Measurements from ENCODE around the gene ACOT11.

Gene ACOT11

GRCh38 chr1:54542120-54542961 lies 5.7 kb upstream of the ACOT11 start:
- peak; percentile 74 for TF ChIP-seq MAX (IDR thresholded peaks at IDR 0.05)
- peak; percentile 65; the same call in 1 of the 2 replicates for TF ChIP-seq USF1 (IDR thresholded peaks at IDR 0.05)
- peak; percentile 66 for TF ChIP-seq ZBTB7A (IDR thresholded peaks at IDR 0.05; ENCODE audit: low read depth)
- TF ChIP-seq TEAD4 (IDR thresholded peaks at IDR 0.05) = peak; percentile 18; the same call in 1 of the 2 replicates
- no peak for TF ChIP-seq FOXM1 (IDR thresholded peaks at IDR 0.05; ENCODE audit: borderline replicate concordance, low read depth)

GRCh38 chr1:54542962-54543539 lies 5.0 kb upstream of the ACOT11 start:
- TF ChIP-seq EGR1 (IDR thresholded peaks at IDR 0.05) = no peak
- no peak for TF ChIP-seq TEAD4 (IDR thresholded peaks at IDR 0.05)
- no peak for TF ChIP-seq MAX (IDR thresholded peaks at IDR 0.05)
- no peak for TF ChIP-seq YY1 (IDR thresholded peaks at IDR 0.05; ENCODE audit: low read depth)
- TF ChIP-seq CEBPB (IDR thresholded peaks at IDR 0.05) = no peak
- no peak for TF ChIP-seq TAF1 (IDR thresholded peaks at IDR 0.05; ENCODE audit: low read depth)
- no peak for TF ChIP-seq TCF12 (IDR thresholded peaks at IDR 0.05; ENCODE audit: low read depth)
- TF ChIP-seq REST (IDR thresholded peaks at IDR 0.05; ENCODE audit: low read depth) = no peak
- no peak for TF ChIP-seq CREB1 (IDR thresholded peaks at IDR 0.05; ENCODE audit: low read depth)
- no peak for TF ChIP-seq NFIC (IDR thresholded peaks at IDR 0.05)
- TF ChIP-seq ZBTB7A (IDR thresholded peaks at IDR 0.05; ENCODE audit: low read depth) = no peak
- no peak for TF ChIP-seq FOXM1 (IDR thresholded peaks at IDR 0.05; ENCODE audit: borderline replicate concordance, low read depth)
- TF ChIP-seq USF1 (IDR thresholded peaks at IDR 0.05) = no peak
- no peak for TF ChIP-seq RAD21 (IDR thresholded peaks at IDR 0.05; ENCODE audit: low read depth)
- TF ChIP-seq EP300 (IDR thresholded peaks at IDR 0.05; ENCODE audit: borderline replicate concordance) = no peak

GRCh38 chr1:54543729-54544496 lies 4.1 kb upstream of the ACOT11 start:
- TF ChIP-seq RAD21 (IDR thresholded peaks at IDR 0.05; ENCODE audit: low read depth) (no peak), NFIC (IDR thresholded peaks at IDR 0.05) (peak; percentile 42), MAX (IDR thresholded peaks at IDR 0.05) (no peak), YY1 (IDR thresholded peaks at IDR 0.05; ENCODE audit: low read depth) (no peak), TEAD4 (IDR thresholded peaks at IDR 0.05) (no peak), FOXM1 (IDR thresholded peaks at IDR 0.05; ENCODE audit: borderline replicate concordance, low read depth) (no peak), ZBTB7A (IDR thresholded peaks at IDR 0.05; ENCODE audit: low read depth) (no peak)

GRCh38 chr1:54545916-54546635 lies 2.0 kb upstream of the ACOT11 start:
- TF ChIP-seq TAF1 (IDR thresholded peaks at IDR 0.05; ENCODE audit: low read depth) = no peak
- no peak for TF ChIP-seq REST (IDR thresholded peaks at IDR 0.05; ENCODE audit: low read depth)
- TF ChIP-seq FOXM1 (IDR thresholded peaks at IDR 0.05; ENCODE audit: borderline replicate concordance, low read depth) = no peak
- no peak for TF ChIP-seq EP300 (IDR thresholded peaks at IDR 0.05; ENCODE audit: borderline replicate concordance)
- TF ChIP-seq YY1 (IDR thresholded peaks at IDR 0.05; ENCODE audit: low read depth) = no peak
- TF ChIP-seq RAD21 (IDR thresholded peaks at IDR 0.05; ENCODE audit: low read depth) = no peak
- TF ChIP-seq EGR1 (IDR thresholded peaks at IDR 0.05) = no peak
- TF ChIP-seq TCF12 (IDR thresholded peaks at IDR 0.05; ENCODE audit: low read depth) = no peak
- TF ChIP-seq MAX (IDR thresholded peaks at IDR 0.05) = no peak
- no peak for TF ChIP-seq USF1 (IDR thresholded peaks at IDR 0.05)
- TF ChIP-seq ZBTB7A (IDR thresholded peaks at IDR 0.05; ENCODE audit: low read depth) = no peak
- TF ChIP-seq CEBPB (IDR thresholded peaks at IDR 0.05) = no peak
- TF ChIP-seq NFIC (IDR thresholded peaks at IDR 0.05) = no peak
- TF ChIP-seq TEAD4 (IDR thresholded peaks at IDR 0.05) = no peak
- TF ChIP-seq CREB1 (IDR thresholded peaks at IDR 0.05; ENCODE audit: low read depth) = no peak
